SKM-1 (cell line): ENCODE measurements around the gene FDPS.

ENCODE experiments used
- DNase-seq: peaks from one replicate; lab custom pipeline; 2025; ENCODE audit not compliant: unreplicated experiment; lab: John Stamatoyannopoulos, UW

Gene FDPS

GRCh38 chr1:155308493-155309422, at the start of gene FDPS:
Gene FDPS (plus strand): TSS chr1:155308866. CDS start chr1:155309790, 924 bp downstream.
- peak; percentile 100 for DNase-seq

GRCh38 chr1:155260276-155260675, 48.4 kb upstream of the FDPS start:
- no peak for DNase-seq

- no peak for DNase-seq
Measured at GRCh38 chr1:155261493-155261851, 47.2 kb upstream of the FDPS start.

GRCh38 chr1:155261852-155262673, 46.6 kb upstream of the FDPS start, which contains the start of gene SCAMP3:
Gene SCAMP3 (minus strand): TSS chr1:155262360. CDS start chr1:155262151, 209 bp downstream.
- peak; percentile 99 for DNase-seq

GRCh38 chr1:155263067-155263466, 45.6 kb upstream of the FDPS start:
- no peak for DNase-seq

GRCh38 chr1:155266553-155266952, 42.1 kb upstream of the FDPS start:
- no peak for DNase-seq

GRCh38 chr1:155267373-155267772, 41.3 kb upstream of the FDPS start:
- DNase-seq = no peak

- no peak for DNase-seq
Measured at GRCh38 chr1:155268630-155269029, 40.0 kb upstream of the FDPS start.

GRCh38 chr1:155269381-155269780, 39.3 kb upstream of the FDPS start:
- no peak for DNase-seq

- no peak for DNase-seq
Measured at GRCh38 chr1:155272466-155273342, 36.0 kb upstream of the FDPS start.

- DNase-seq = peak; percentile 97
Measured at GRCh38 chr1:155273343-155274245, 35.1 kb upstream of the FDPS start, which contains the start of gene CLK2. Gene CLK2 (minus strand): TSS chr1:155273504. CDS start chr1:155270977, 2,527 bp downstream.

GRCh38 chr1:155277070-155277901, 31.4 kb upstream of the FDPS start, which contains the start of gene HCN3:
Gene HCN3 (plus strand): TSS chr1:155277463. CDS start chr1:155277591, 128 bp downstream.
- peak; percentile 99 for DNase-seq

- peak; percentile 21 for DNase-seq
Measured at GRCh38 chr1:155277902-155278688, 30.6 kb upstream of the FDPS start.

GRCh38 chr1:155278689-155279160, 29.9 kb upstream of the FDPS start:
- no peak for DNase-seq

- no peak for DNase-seq
Measured at GRCh38 chr1:155279268-155279667, 29.4 kb upstream of the FDPS start.

- no peak for DNase-seq
Measured at GRCh38 chr1:155282488-155283091, 26.1 kb upstream of the FDPS start.

GRCh38 chr1:155284476-155284875, 24.2 kb upstream of the FDPS start:
- no peak for DNase-seq
